H1 (cell line): ENCODE measurements around the gene SLC12A5. TPM values are rescaled to one million over a fixed set of nuclear protein-coding genes. Genes with fewer than 3 reads are reported as not detected.
A peak's percentile ranks its signal among the peaks of the same experiment; 100 is the strongest.

Source experiments
- CEBPB ChIP-seq: IDR thresholded peaks from 2 replicates; pipeline ENCODE4 v1.6.1; 2012; ENCODE audit warnings: low read depth, low read length
- CTBP2 ChIP-seq: IDR thresholded peaks from 2 replicates; pipeline ENCODE4 v1.7.0; 2011; ENCODE audit warnings: borderline replicate concordance, mild to moderate bottlenecking, moderate library complexity, mixed read lengths, low read length; ENCODE audit not compliant: insufficient read depth, insufficient read length
- FOSL1 ChIP-seq: IDR thresholded peaks from 2 replicates; pipeline ENCODE4 v1.6.1; 2011; ENCODE audit warnings: mild to moderate bottlenecking, low read depth, low read length, moderate library complexity; ENCODE audit not compliant: insufficient read depth
- GTF2F1 ChIP-seq: IDR thresholded peaks from 2 replicates; pipeline ENCODE4 v1.6.1; 2012; ENCODE audit warnings: low read depth, low read length, improper control_type of control experiment, borderline replicate concordance
- HDAC2 ChIP-seq, 2 experiments: fragments of 300-600 bp in 1 of 2; sonication (generic) in 1 of 2; IDR thresholded peaks; 2 replicates each; pipeline ENCODE4 v1.6.1; 2011 to 2012; ENCODE audit warnings: low read depth in 2 of 2, low read length in 2 of 2, mild to moderate bottlenecking in 2 of 2, moderate library complexity in 2 of 2, borderline replicate concordance in 1 of 2, inconsistent platforms in 1 of 2
- JUND ChIP-seq: IDR thresholded peaks from 2 replicates; pipeline ENCODE4 v1.6.1; 2011; ENCODE audit warnings: mild to moderate bottlenecking, improper control_type of control experiment, low read length
- KDM4A ChIP-seq: IDR thresholded peaks from one replicate; pipeline ENCODE4 v1.7.1; 2012; ENCODE audit warnings: low read depth, mild to moderate bottlenecking, moderate library complexity, low read length, inconsistent platforms; ENCODE audit not compliant: severe bottlenecking
- KDM5A ChIP-seq: fragments of 200-600 bp; IDR thresholded peaks from 2 replicates; pipeline ENCODE4 v1.7.1; 2012; ENCODE audit warnings: mild to moderate bottlenecking, low read length, inconsistent platforms, mixed read lengths
- MAX ChIP-seq: IDR thresholded peaks from 2 replicates; pipeline ENCODE4 v1.6.1; 2012; ENCODE audit warnings: inconsistent platforms
- NANOG ChIP-seq: IDR thresholded peaks from 2 replicates; pipeline ENCODE4 v1.6.1; 2011; ENCODE audit warnings: low read length, low read depth, mild to moderate bottlenecking, inconsistent platforms; ENCODE audit not compliant: insufficient read depth, poor library complexity, severe bottlenecking
- RAD21 ChIP-seq, 2 experiments: IDR thresholded peaks in 1 of 2; conservative IDR thresholded peaks in 1 of 2; 2 replicates each; pipeline ENCODE4 v1.6.1; 2011; ENCODE audit warnings: low read depth in 2 of 2, low read length in 2 of 2, improper control_type of control experiment in 1 of 2, inconsistent platforms in 1 of 2, mild to moderate bottlenecking in 1 of 2, moderate library complexity in 1 of 2
- TAF7 ChIP-seq: optimal IDR thresholded peaks from 2 replicates; pipeline ENCODE3; 2011; ENCODE audit warnings: low read depth, mild to moderate bottlenecking, inconsistent platforms, low read length, moderate library complexity, borderline replicate concordance
- TBP ChIP-seq: IDR thresholded peaks from 2 replicates; pipeline ENCODE4 v1.6.1; 2011; ENCODE audit warnings: low read depth, low read length, improper control_type of control experiment
- TEAD4 ChIP-seq: IDR thresholded peaks from 2 replicates; pipeline ENCODE4 v1.6.1; 2012; ENCODE audit warnings: low read depth, low read length, inconsistent platforms, mixed read lengths
- polyA plus RNA-seq, 7 experiments: library from polyadenylated mRNA; depleted of rRNA in 3 of 7; stranded (reverse) in 5 of 7; unstranded in 2 of 7; fragments of >200 nt in 5 of 7; fragments of 200-250 nt in 2 of 7; gene quantifications; 1 replicate in 5 of 7; 2 replicates in 1 of 7; 4 replicates in 1 of 7; pipeline versions ENCODE4 v1.2.1 to v1.2.3, GENCODE V29; 2011 to 2013; ENCODE audit warnings: missing spikeins in 2 of 7, mixed read lengths in 2 of 7
- total RNA-seq: library from RNA; stranded (reverse); fragmentation: NEBNext Ultra II Directional; extraction: Animal tissue kit (Norgen Biotek cat#: 25700); gene quantifications from 2 replicates; pipeline ENCODE4 v1.2.1, GENCODE V29; 2021

The SLC12A5 gene
- total and polyA plus RNA-seq, 2 of the 8 experiments (the other 6 are each of a cell fraction or from before 2014, with no cell fraction given) = 1.9 to 7.3 TPM

- TF ChIP-seq MAX (0 out of 2 replicates have a peak, but pooled peaks have one; percentile 43), TBP (peak; percentile 56; the same call in 1 of the 2 replicates), JUND (no peak), CEBPB (no peak), GTF2F1 (no peak), TEAD4 (no peak), KDM4A (no peak), TAF7 (peak; percentile 20), NANOG (no peak), KDM5A (no peak), CTBP2 (no peak), FOSL1 (no peak), HDAC2 (IDR thresholded peaks at IDR 0.05; ENCODE audit: borderline replicate concordance in 1 of 2, low read depth in 2 of 2, low read length in 2 of 2) (peak; percentile 27 to 53; a peak in 1 of 4 replicates), RAD21 (IDR thresholded peaks at IDR 0.05 in 1 of 2, conservative IDR thresholded peaks at IDR 0.05 in 1 of 2; ENCODE audit: low read depth in 2 of 2, low read length in 2 of 2) (peak; percentile 79 to 89)
Measured at GRCh38 chr20:45987108-45987780, 41.8 kb upstream of the SLC12A5 start (continued).
